K562 (cell line): Measurements from ENCODE around the gene C22orf39.
A peak's percentile ranks its signal among the peaks of the same experiment; 100 is the strongest.

Experiments used
- E2F4 ChIP-seq: sonication (generic); formaldehyde crosslinking; IDR thresholded peaks from 2 replicates; pipeline ENCODE4 v1.8.0; 2022; ENCODE audit warnings: mild to moderate bottlenecking, low read depth, missing genetic modification reagents
- KAT2B ChIP-seq: IDR thresholded peaks from one replicate; pipeline ENCODE4 v1.6.1; 2012; ENCODE audit warnings: low read depth, mild to moderate bottlenecking, control low read depth, inconsistent platforms, low read length, moderate library complexity
- KDM4B ChIP-seq, 2 experiments: fragments of 450-650 bp in 1 of 2; sonication (generic) in 1 of 2; IDR thresholded peaks; 2 replicates each; pipeline ENCODE4 v1.6.1; 2016 to 2017; ENCODE audit warnings: borderline replicate concordance in 2 of 2, antibody characterized with exemption in 1 of 2, low read depth in 1 of 2, mild to moderate bottlenecking in 1 of 2
- ZBTB1 ChIP-seq: sonication (generic); formaldehyde crosslinking; IDR thresholded peaks from 2 replicates; pipeline ENCODE4 v1.8.1; 2023; ENCODE audit warnings: missing genetic modification reagents, low read depth, mild to moderate bottlenecking, borderline replicate concordance

- TF ChIP-seq E2F4 (CRISPR knock-in tag): no peak
- TF ChIP-seq KDM4B (IDR thresholded peaks at IDR 0.05; ENCODE audit: borderline replicate concordance in 2 of 2, low read depth in 1 of 2): no peak
- TF ChIP-seq ZBTB1: no peak
- TF ChIP-seq KAT2B: peak; percentile 33
These were observed 36.4 kb downstream of the C22orf39 start for GRCh38 chr22:19410941-19411689.
